DOHH2 (cell line): ENCODE results near the gene HHAT.

ENCODE experiments used
- H3F3A ChIP-seq: fragments of 200-600 bp; sonication (generic), shearing (Covaris generic); 2 replicates; pipeline ENCODE4 v1.6.0; 2016; ENCODE audit warnings: antibody characterized with exemption, mild to moderate bottlenecking; ENCODE audit not compliant: control insufficient read depth, insufficient read depth
- H3K27ac ChIP-seq: fragments of 200-600 bp; sonication (generic); 2 replicates; pipeline ENCODE4 v1.5.1; 2014; ENCODE audit warnings: low read depth, mild to moderate bottlenecking, low read length, moderate library complexity
- H3K27me3 ChIP-seq: fragments of 200-600 bp; sonication (generic); 2 replicates; pipeline ENCODE4 v1.6.1; 2014; ENCODE audit warnings: mild to moderate bottlenecking, low read length, mixed read lengths; ENCODE audit not compliant: control insufficient read depth
- H3K36me3 ChIP-seq: fragments of 200-600 bp; sonication (generic); 2 replicates; pipeline ENCODE4 v1.6.1; 2014; ENCODE audit warnings: mild to moderate bottlenecking, low read length, moderate library complexity, mixed read lengths; ENCODE audit not compliant: control insufficient read depth
- H3K4me1 ChIP-seq: fragments of 200-600 bp; sonication (generic); 2 replicates; pipeline ENCODE4 v1.6.1; 2014; ENCODE audit warnings: mild to moderate bottlenecking, low read length, mixed read lengths; ENCODE audit not compliant: control insufficient read depth
- H3K4me2 ChIP-seq: fragments of 200-600 bp; sonication (generic); 2 replicates; pipeline ENCODE4 v1.6.0; 2014; ENCODE audit warnings: mild to moderate bottlenecking, low read length, moderate library complexity
- H3K4me3 ChIP-seq: fragments of 200-600 bp; sonication (generic); 2 replicates; pipeline ENCODE4 v1.5.1; 2014; ENCODE audit warnings: mild to moderate bottlenecking, low read length, mixed read lengths
- H3K79me2 ChIP-seq: fragments of 200-600 bp; sonication (generic); 2 replicates; pipeline ENCODE4 v1.6.1; 2014; ENCODE audit warnings: mild to moderate bottlenecking, low read length, mixed read lengths; ENCODE audit not compliant: control insufficient read depth
- H3K9me2 ChIP-seq: fragments of 200-600 bp; sonication (generic); replicated peaks from 2 replicates; pipeline ENCODE4 v1.6.1; 2014; ENCODE audit warnings: mild to moderate bottlenecking, low read length, mixed read lengths; ENCODE audit not compliant: control insufficient read depth
- H3K9me3 ChIP-seq: fragments of 200-600 bp; sonication (generic); 2 replicates; pipeline ENCODE4 v1.6.1; 2014; ENCODE audit warnings: antibody characterized with exemption, low read length, mixed read lengths; ENCODE audit not compliant: control insufficient read depth, insufficient read depth
- H4K20me1 ChIP-seq: fragments of 200-600 bp; sonication (generic); 2 replicates; pipeline ENCODE4 v1.6.0; 2014; ENCODE audit warnings: low read depth, mild to moderate bottlenecking, antibody characterized with exemption, low read length, moderate library complexity; ENCODE audit not compliant: control insufficient read depth, insufficient read depth
- EZH2phosphoT487 ChIP-seq: fragments of 200-600 bp; sonication (generic); IDR thresholded peaks from 2 replicates; pipeline ENCODE4 v1.6.1; 2017; ENCODE audit warnings: borderline replicate concordance, mild to moderate bottlenecking, antibody characterized with exemption, low read length, moderate library complexity, mixed read lengths
- TF ChIP-seq, protein P1 (sequence below): fragments of 200-600 bp; sonication (generic); IDR thresholded peaks from one replicate; pipeline ENCODE4 v1.5.1; 2014; ENCODE audit warnings: antibody characterized with exemption, mild to moderate bottlenecking, low read depth, low read length; ENCODE audit not compliant: poor library complexity, severe bottlenecking

HHAT gene

GRCh38 chr1:210310562-210311153 lies 18.0 kb upstream of the HHAT start:
- Histone ChIP-seq H3K9me2 (no peaks in the 10 kb centered on the region), H3K4me3 (no peak overlapping the region), H3K27ac (no peak overlapping the region), H3K79me2 (no peaks in the 10 kb centered on the region), H4K20me1 (no peaks in the 10 kb centered on the region), H3K27me3 (peaks cover 22% of the 10 kb centered on the region), H3K36me3 (no peaks in the 10 kb centered on the region), H3K4me1 (peaks cover 4% of the 10 kb centered on the region; the same call in 1 of the 2 replicates), H3K9me3 (no peaks in the 10 kb centered on the region), H3K4me2 (peak overlapping the region; percentile 59), H3F3A (no peaks in the 10 kb centered on the region)
- no peak for TF ChIP-seq EZH2phosphoT487
- TF ChIP-seq, protein P1, sequence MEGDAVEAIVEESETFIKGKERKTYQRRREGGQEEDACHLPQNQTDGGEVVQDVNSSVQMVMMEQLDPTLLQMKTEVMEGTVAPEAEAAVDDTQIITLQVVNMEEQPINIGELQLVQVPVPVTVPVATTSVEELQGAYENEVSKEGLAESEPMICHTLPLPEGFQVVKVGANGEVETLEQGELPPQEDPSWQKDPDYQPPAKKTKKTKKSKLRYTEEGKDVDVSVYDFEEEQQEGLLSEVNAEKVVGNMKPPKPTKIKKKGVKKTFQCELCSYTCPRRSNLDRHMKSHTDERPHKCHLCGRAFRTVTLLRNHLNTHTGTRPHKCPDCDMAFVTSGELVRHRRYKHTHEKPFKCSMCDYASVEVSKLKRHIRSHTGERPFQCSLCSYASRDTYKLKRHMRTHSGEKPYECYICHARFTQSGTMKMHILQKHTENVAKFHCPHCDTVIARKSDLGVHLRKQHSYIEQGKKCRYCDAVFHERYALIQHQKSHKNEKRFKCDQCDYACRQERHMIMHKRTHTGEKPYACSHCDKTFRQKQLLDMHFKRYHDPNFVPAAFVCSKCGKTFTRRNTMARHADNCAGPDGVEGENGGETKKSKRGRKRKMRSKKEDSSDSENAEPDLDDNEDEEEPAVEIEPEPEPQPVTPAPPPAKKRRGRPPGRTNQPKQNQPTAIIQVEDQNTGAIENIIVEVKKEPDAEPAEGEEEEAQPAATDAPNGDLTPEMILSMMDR: no peak

DNA sequence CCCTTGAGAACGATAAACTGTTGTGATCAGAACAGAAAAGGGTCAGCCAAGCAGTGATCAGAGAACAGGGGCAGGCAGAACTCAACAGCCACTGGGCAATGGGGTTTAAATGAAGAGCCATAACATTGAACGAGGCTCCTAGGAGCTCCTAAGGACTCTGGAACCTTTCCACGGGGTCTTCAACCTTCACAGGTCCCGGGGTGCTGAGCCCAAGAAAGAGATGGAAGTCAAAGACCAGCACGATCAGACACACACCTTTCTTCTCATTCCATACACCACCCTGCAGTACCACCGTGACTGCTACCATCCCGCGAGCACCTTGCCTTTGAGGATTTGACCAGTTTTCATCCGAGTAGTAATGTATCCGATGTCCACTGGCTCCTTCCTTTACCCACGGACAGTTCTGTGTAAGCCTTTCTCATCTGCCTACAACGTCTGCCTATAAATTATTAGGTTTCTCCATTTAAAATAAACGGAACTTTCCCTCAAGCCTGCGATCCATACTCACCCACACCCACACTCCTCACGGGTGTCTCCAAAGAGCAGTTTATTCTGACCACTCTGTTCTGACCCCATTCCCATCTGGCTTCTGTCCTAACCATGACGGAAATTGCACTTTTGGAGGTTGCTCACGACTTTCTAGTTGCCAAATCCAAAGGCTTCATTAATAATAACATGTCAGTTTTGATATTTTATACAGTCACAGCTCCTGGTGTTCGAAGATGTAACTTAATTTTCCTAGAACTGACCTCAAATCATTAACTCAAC lies 16.8 kb upstream of the HHAT start:
- Histone ChIP-seq H3K9me3 (no peaks in the 10 kb centered on the region), H3K9me2 (no peaks in the 10 kb centered on the region), H3K27ac (no peak overlapping the region), H3K27me3 (peaks cover 22% of the 10 kb centered on the region), H3F3A (no peaks in the 10 kb centered on the region), H4K20me1 (no peaks in the 10 kb centered on the region), H3K79me2 (no peaks in the 10 kb centered on the region), H3K4me1 (peaks cover 4% of the 10 kb centered on the region; the same call in 1 of the 2 replicates), H3K4me3 (peak overlapping the region; percentile 50; the same call in 1 of the 2 replicates), H3K4me2 (peak overlapping the region; percentile 59), H3K36me3 (no peaks in the 10 kb centered on the region)
- TF ChIP-seq, protein P1: no peak
- no peak for TF ChIP-seq EZH2phosphoT487

- H3K9me3 ChIP-seq: no peaks in the 10 kb centered on the region
- TF ChIP-seq EZH2phosphoT487: no peak
Measured at GRCh38 chr1:210313046-210313595, 15.6 kb upstream of the HHAT start.

GRCh38 chr1:210313921-210314320 lies 14.8 kb upstream of the HHAT start:
- peaks cover 22% of the 10 kb centered on the region for H3K27me3 ChIP-seq
- H3K36me3 ChIP-seq: no peaks in the 10 kb centered on the region
- H3K4me2 ChIP-seq: no peak overlapping the region
- TF ChIP-seq, protein P1: no peak
- no peak overlapping the region for H3K27ac ChIP-seq
- no peaks in the 10 kb centered on the region for H4K20me1 ChIP-seq
- no peak overlapping the region for H3K4me3 ChIP-seq
- H3K79me2 ChIP-seq: no peaks in the 10 kb centered on the region
- H3K9me2 ChIP-seq: no peaks in the 10 kb centered on the region
- H3K9me3 ChIP-seq: no peaks in the 10 kb centered on the region
- H3K4me1 ChIP-seq: peaks cover 4% of the 10 kb centered on the region; the same call in 1 of the 2 replicates
- H3F3A ChIP-seq: no peaks in the 10 kb centered on the region

More at GRCh38 chr1:210313046-210313595, 15.6 kb upstream of the HHAT start:
- Histone ChIP-seq H3K79me2 (no peaks in the 10 kb centered on the region), H3K4me1 (peaks cover 4% of the 10 kb centered on the region; the same call in 1 of the 2 replicates), H3K27ac (no peak overlapping the region), H3K27me3 (peaks cover 22% of the 10 kb centered on the region), H3K4me3 (no peak overlapping the region), H3K36me3 (no peaks in the 10 kb centered on the region), H3K4me2 (no peak overlapping the region), H3F3A (no peaks in the 10 kb centered on the region), H3K9me2 (no peaks in the 10 kb centered on the region), H4K20me1 (no peaks in the 10 kb centered on the region)
